Type B pancreatic cell (in vitro differentiated cells): ENCODE data around the gene AOC2. TPM values are rescaled to one million over a fixed set of nuclear protein-coding genes. Genes with fewer than 3 reads are reported as not detected.
"Not testable (repeated sequence)": the region's sequence is repeated elsewhere in the genome, so short reads cannot be mapped to it uniquely, and the experiment has no call there.

Experiments used
- DNase-seq: peaks from one replicate; pipeline ENCODE4 v3.0.0; 2021; ENCODE audit warnings: mixed read lengths; ENCODE audit not compliant: unreplicated experiment; ENCODE audit errors: extremely low spot score
- H3K27ac Mint-ChIP-seq: 2 replicates; pipeline ENCODE4 v1.8.0; 2021; ENCODE audit warnings: mild to moderate bottlenecking, mixed read lengths
- H3K27me3 Mint-ChIP-seq: 2 replicates; pipeline ENCODE4 v1.8.0; 2021; ENCODE audit warnings: mixed read lengths
- H3K36me3 Mint-ChIP-seq: 2 replicates; pipeline ENCODE4 v1.8.0; 2021; ENCODE audit warnings: mixed read lengths
- H3K4me1 Mint-ChIP-seq: one replicate; pipeline ENCODE4 v1.8.0; 2021; ENCODE audit warnings: mixed read lengths; ENCODE audit not compliant: unreplicated experiment
- H3K4me3 Mint-ChIP-seq: 2 replicates; pipeline ENCODE4 v1.8.0; 2021; ENCODE audit warnings: mild to moderate bottlenecking, mixed read lengths
- H3K9me3 Mint-ChIP-seq: 2 replicates; pipeline ENCODE4 v1.8.0; 2021; ENCODE audit warnings: mixed read lengths
- CTCF ChIP-seq: fragments of 200-600 bp; sonication (generic); conservative IDR thresholded peaks from 2 replicates; pipeline ENCODE4 v1.5.0; 2021; ENCODE audit warnings: antibody characterized with exemption, mild to moderate bottlenecking
- total RNA-seq: library from RNA; stranded (reverse); gene quantifications from 2 replicates; pipeline ENCODE4 v1.2.1, GENCODE V29; 2021; ENCODE audit warnings: low replicate concordance

AOC2 gene
- total RNA-seq, 1 donor from 2014 or later = 2.7 TPM

GRCh38 chr17:42848093-42848492 lies 3.7 kb downstream of the AOC2 start:
- Mint-ChIP-seq H3K36me3 (peaks cover 5% of the 10 kb centered on the region), H3K9me3 (no peaks in the 10 kb centered on the region), H3K27me3 (no peaks in the 10 kb centered on the region), H3K4me1 (no peaks in the 10 kb centered on the region), H3K4me3 (no peak overlapping the region), H3K27ac (no peak overlapping the region)
- TF ChIP-seq CTCF = no peak
- no peak for DNase-seq

GRCh38 chr17:42849031-42849430 lies 4.7 kb downstream of the AOC2 start:
- TF ChIP-seq CTCF = no peak
- Mint-ChIP-seq H3K4me3 (no peak overlapping the region), H3K27me3 (no peaks in the 10 kb centered on the region), H3K9me3 (no peaks in the 10 kb centered on the region), H3K4me1 (no peaks in the 10 kb centered on the region), H3K36me3 (no peaks in the 10 kb centered on the region), H3K27ac (no peak overlapping the region)
- no peak for DNase-seq

- Mint-ChIP-seq H3K27me3 (no peaks in the 10 kb centered on the region), H3K4me1 (no peaks in the 10 kb centered on the region), H3K4me3 (no peak overlapping the region), H3K9me3 (no peaks in the 10 kb centered on the region), H3K36me3 (no peaks in the 10 kb centered on the region), H3K27ac (no peak overlapping the region)
- no peak for TF ChIP-seq CTCF
- no peak for DNase-seq
These were observed 5.2 kb downstream of the AOC2 start for GRCh38 chr17:42849451-42850181.

GRCh38 chr17:42850954-42851353 lies 6.6 kb downstream of the AOC2 start, which contains the start of gene AOC3:
AOC3 (plus strand) TSS chr17:42851199; CDS start chr17:42851344, 145 bp downstream.
- Mint-ChIP-seq H3K27ac (no peak within 1 kb of the TSS), H3K27me3 (no peaks in the 10 kb centered on the region), H3K4me3 (no peak within 1 kb of the TSS), H3K9me3 (no peaks in the 10 kb centered on the region), H3K36me3 (no peaks in the 10 kb centered on the region), H3K4me1 (no peaks in the 10 kb centered on the region)
- no peak for TF ChIP-seq CTCF
- DNase-seq = no peak

- not testable (repeated sequence) for H3K27me3 Mint-ChIP-seq, H3K4me3 Mint-ChIP-seq, H3K27ac Mint-ChIP-seq, DNase-seq, H3K9me3 Mint-ChIP-seq, H3K4me1 Mint-ChIP-seq, H3K36me3 Mint-ChIP-seq
These were observed 7.2 kb downstream of the AOC2 start for GRCh38 chr17:42851371-42852240.

- no peaks in the 10 kb centered on the region for H3K9me3 Mint-ChIP-seq
- DNase-seq = no peak
- H3K27ac Mint-ChIP-seq = no peak overlapping the region
- H3K4me1 Mint-ChIP-seq = no peaks in the 10 kb centered on the region
- no peaks in the 10 kb centered on the region for H3K36me3 Mint-ChIP-seq
- no peak for TF ChIP-seq CTCF
- H3K4me3 Mint-ChIP-seq = no peak overlapping the region
- H3K27me3 Mint-ChIP-seq = no peaks in the 10 kb centered on the region
These were observed 8.0 kb downstream of the AOC2 start for GRCh38 chr17:42852351-42852750.
